GM12878 (cell line): ENCODE results near the gene ANKRD65. TPM values are rescaled to one million over a fixed set of nuclear protein-coding genes. Genes with fewer than 3 reads are reported as not detected.
A peak's percentile ranks its signal among the peaks of the same experiment; 100 is the strongest.

Experiments used
- ATAC-seq: fragments of 200-7000 bp; cut with Tn5 transposase; 3 replicates; pipeline ENCODE4 v1.9.1; 2020; ENCODE audit warnings: mild to moderate bottlenecking, moderate library complexity
- BruUV-seq: library from RNA; stranded (reverse); fragments of 400-500 nt; replicated peaks from 2 replicates; lab custom pipeline; 2021; lab: Mats Ljungman, UMichigan
- CTCF ChIA-PET: fragments of 300-600 bp; sonication (Branson Sonifier 250); formaldehyde crosslinking; extraction: SDS; loops from one replicate; lab custom pipeline; 2021; ENCODE audit warnings: inconsistent platforms; lab: Yijun Ruan, JAX
- POLR2A ChIA-PET: fragments of 350-600 bp; formaldehyde crosslinking; extraction: SDS; loops from one replicate; lab custom pipeline; 2021; ENCODE audit warnings: inconsistent platforms; lab: Charles Lee
- RAD21 ChIA-PET: fragments of 300-600 bp; sonication (Branson Sonifier 250); formaldehyde crosslinking; loops from one replicate; lab custom pipeline; 2023; ENCODE audit warnings: antibody characterized with exemption; ENCODE audit not compliant: unreplicated experiment; lab: Charles Lee
- SMC1A ChIA-PET: fragments of 300-600 bp; sonication (Branson Sonifier 250); formaldehyde crosslinking; loops from one replicate; lab custom pipeline; 2023; ENCODE audit not compliant: unreplicated experiment, uncharacterized antibody; lab: Charles Lee
- DNase-seq: peaks from one replicate; pipeline ENCODE4 v3.0.0-alpha.2; 2011; ENCODE audit warnings: low read depth, low spot score
- FAIRE-seq: peaks from 3 replicates; lab custom pipeline; 2011; peaks lifted over from hg19 to GRCh38; lab: Jason Lieb, UNC
- H2AFZ ChIP-seq: 2 replicates; pipeline ENCODE4 v1.6.0; 2011; ENCODE audit warnings: low read depth, low read length, control low read depth; ENCODE audit not compliant: control insufficient read depth
- H3K27ac ChIP-seq: 2 replicates; pipeline ENCODE4 v1.5.1; 2011; ENCODE audit warnings: control low read depth; ENCODE audit not compliant: control insufficient read depth, insufficient read depth
- H3K27me3 ChIP-seq, 2 experiments: replicated peaks in 1 of 2; 2 replicates each; pipeline versions ENCODE4 v1.6.0 to v1.6.1; 2011; ENCODE audit warnings: low read length in 1 of 2; ENCODE audit not compliant: control insufficient read depth in 2 of 2, insufficient read depth in 2 of 2
- H3K36me3 ChIP-seq, 2 experiments: 2 replicates each; pipeline ENCODE4 v1.5.1; 2011; ENCODE audit warnings: low read length in 1 of 2; ENCODE audit not compliant: control insufficient read depth in 2 of 2, insufficient read depth in 2 of 2
- H3K4me1 ChIP-seq: 2 replicates; pipeline ENCODE4 v1.6.1; 2011; ENCODE audit warnings: mild to moderate bottlenecking, low read length, moderate library complexity, mixed read lengths; ENCODE audit not compliant: control insufficient read depth, insufficient read depth
- H3K4me2 ChIP-seq: 2 replicates; pipeline ENCODE4 v1.6.0; 2011; ENCODE audit warnings: control low read depth; ENCODE audit not compliant: control insufficient read depth, insufficient read depth
- H3K4me3 ChIP-seq: fragments of 200-600 bp; sonication (generic); 2 replicates; pipeline ENCODE4 v1.5.1; 2016
- H3K79me2 ChIP-seq: 2 replicates; pipeline ENCODE4 v1.6.0; 2011; ENCODE audit warnings: low read length; ENCODE audit not compliant: control insufficient read depth, insufficient read depth
- H3K9ac ChIP-seq: 2 replicates; pipeline ENCODE4 v1.8.0; 2011; ENCODE audit warnings: low read length, control low read depth, mixed read lengths; ENCODE audit not compliant: control insufficient read depth, insufficient read depth
- H3K9me3 ChIP-seq: replicated peaks from 3 replicates; pipeline ENCODE4 v1.5.1; 2011; ENCODE audit warnings: mild to moderate bottlenecking, low read length; ENCODE audit not compliant: control insufficient read depth, insufficient read depth
- H4K20me1 ChIP-seq: 2 replicates; pipeline ENCODE4 v1.6.0; 2011; ENCODE audit not compliant: control insufficient read depth, insufficient read depth
- CBFB ChIP-seq: IDR thresholded peaks from 2 replicates; pipeline ENCODE4 v1.6.1; 2016; ENCODE audit warnings: antibody characterized with exemption, low read depth
- FOS ChIP-seq: IDR thresholded peaks from 3 replicates; pipeline ENCODE4 v1.6.1; 2011; ENCODE audit warnings: borderline replicate concordance; ENCODE audit not compliant: insufficient read length; ENCODE audit errors: extremely low read depth
- IKZF1 ChIP-seq: fragments of 450-650 bp; conservative IDR thresholded peaks from 2 replicates; pipeline ENCODE4 v1.6.1; 2017; ENCODE audit warnings: antibody characterized with exemption, mild to moderate bottlenecking
- KLF5 ChIP-seq: fragments of 450-650 bp; IDR thresholded peaks from 2 replicates; pipeline ENCODE4 v1.6.1; 2014; ENCODE audit warnings: mild to moderate bottlenecking; ENCODE audit not compliant: partially characterized antibody
- LARP7 ChIP-seq: fragments of 450-650 bp; IDR thresholded peaks from 2 replicates; pipeline ENCODE4 v1.6.1; 2017; ENCODE audit warnings: mild to moderate bottlenecking
- NFYA ChIP-seq: IDR thresholded peaks from 2 replicates; pipeline ENCODE4 v1.6.1; 2011; ENCODE audit warnings: low read depth, mild to moderate bottlenecking, low read length, improper control_type of control experiment, borderline replicate concordance
- NFYB ChIP-seq: IDR thresholded peaks from 2 replicates; pipeline ENCODE4 v1.6.1; 2011; ENCODE audit warnings: low read depth, mild to moderate bottlenecking, low read length, improper control_type of control experiment, moderate library complexity; ENCODE audit not compliant: insufficient read depth
- NR2C2 ChIP-seq: IDR thresholded peaks from 2 replicates; pipeline ENCODE4 v1.6.1; 2011; ENCODE audit warnings: borderline replicate concordance, low read depth; ENCODE audit not compliant: control insufficient read depth, insufficient read length
- POLR2A ChIP-seq: IDR thresholded peaks from 2 replicates; pipeline ENCODE4 v1.6.1; 2011; ENCODE audit warnings: low read depth, mild to moderate bottlenecking, low read length
- PRDM15 ChIP-seq: fragments of 450-650 bp; formaldehyde crosslinking; IDR thresholded peaks from 2 replicates; pipeline ENCODE4 v1.4.0; 2020; ENCODE audit warnings: mild to moderate bottlenecking, moderate library complexity
- RAD51 ChIP-seq: fragments of 450-650 bp; IDR thresholded peaks from 2 replicates; pipeline ENCODE4 v1.6.1; 2016; ENCODE audit warnings: moderate library complexity, mild to moderate bottlenecking, inconsistent platforms
- RBBP5 ChIP-seq: fragments of 200-600 bp; sonication (generic); conservative IDR thresholded peaks from 2 replicates; pipeline ENCODE4 v1.6.1; 2016
- RUNX3 ChIP-seq: IDR thresholded peaks from 2 replicates; pipeline ENCODE4 v1.6.1; 2012; ENCODE audit warnings: low read length, inconsistent platforms
- TARDBP ChIP-seq: IDR thresholded peaks from 2 replicates; pipeline ENCODE4 v1.6.1; 2016; ENCODE audit warnings: borderline replicate concordance
- YY1 ChIP-seq: IDR thresholded peaks from 2 replicates; pipeline ENCODE4 v1.6.1; 2011; ENCODE audit warnings: low read depth, mild to moderate bottlenecking, low read length
- ZBTB4 ChIP-seq: fragments of 450-650 bp; formaldehyde crosslinking; IDR thresholded peaks from 2 replicates; pipeline ENCODE4 v1.4.0; 2022; ENCODE audit warnings: mild to moderate bottlenecking, moderate library complexity
- ZNF24 ChIP-seq: fragments of 450-650 bp; IDR thresholded peaks from 2 replicates; pipeline ENCODE4 v1.6.1; 2017; ENCODE audit warnings: antibody characterized with exemption, mild to moderate bottlenecking
- ZNF622 ChIP-seq: fragments of 450-650 bp; IDR thresholded peaks from 2 replicates; pipeline ENCODE4 v1.6.1; 2017; ENCODE audit warnings: mild to moderate bottlenecking, inconsistent platforms
- WGBS: methylation state at CpG from one replicate; pipeline ENCODE4 v1.1.6; 2016; ENCODE audit warnings: low lambda C conversion rate; ENCODE audit not compliant: insufficient replicate concordance, insufficient coverage; ENCODE audit errors: missing lambda C conversion rate; 5-methylcytosine and 5-hydroxymethylcytosine counted together
- in situ Hi-C: fragments of 300-500 bp; cut with MboI; formaldehyde crosslinking; loops from 9 replicates; pipeline ENCODE4 v1.14.3; 2018; ENCODE audit warnings: mixed read lengths
- intact Hi-C: fragments of 100-400 bp; cut with micrococcal nuclease; formaldehyde crosslinking; loops from one replicate; pipeline ENCODE4 v1.14.2; 2022; ENCODE audit not compliant: unreplicated experiment
- polyA plus RNA-seq, 11 experiments: library from polyadenylated mRNA; depleted of rRNA in 4 of 11; unstranded in 6 of 11; stranded (reverse) in 5 of 11; fragments of >200 nt; fragmentation: Nextera tagmentation in 4 of 11; fragmentation: Illumina TruSeq in 1 of 11; extraction: Ambion mirVana in 4 of 11; extraction: Trizol in 1 of 11; gene quantifications; 1 replicate in 1 of 11; 2 replicates in 10 of 11; pipeline versions ENCODE4 v1.2.1 to v1.2.3, GENCODE V29; 2011 to 2016; ENCODE audit warnings: inconsistent platforms in 2 of 11, missing spikeins in 2 of 11, low read depth in 1 of 11
- total RNA-seq, 4 experiments: library from RNA; depleted of rRNA in 3 of 4; stranded (reverse); fragments of >200 nt in 3 of 4; fragmentation: Illumina TruSeq in 1 of 4; extraction: Trizol in 1 of 4; gene quantifications; 2 replicates each; pipeline versions ENCODE4 v1.2.1 to v1.2.3, GENCODE V29; 2013 to 2021

The ANKRD65 gene
- total and polyA plus RNA-seq, 10 of the 15 experiments (the other 5 are each of a cell fraction or from before 2014, with no cell fraction given), result 0.05 to 2.8 (median 0.37) TPM

GRCh38 chr1:1399872-1400575 lies 21.1 kb downstream of the ANKRD65 start:
- ATAC-seq (peak; percentile 7), DNase-seq (no peak), FAIRE-seq (no peak)
- Histone ChIP-seq H3K79me2 (peaks cover 58% of the 10 kb centered on the region), H2AFZ (peak overlapping the region; percentile 37), H3K4me3 (peak overlapping the region; percentile 77), H4K20me1 (no peaks in the 10 kb centered on the region; the same call in 1 of the 2 replicates), H3K9ac (peak overlapping the region; percentile 99), H3K27me3 (no peaks in the 10 kb centered on the region), H3K9me3 (no peaks in the 10 kb centered on the region), H3K4me2 (peak overlapping the region; percentile 73), H3K4me1 (peaks cover 26% of the 10 kb centered on the region), H3K36me3 (peaks cover 20 to 33% of the 10 kb centered on the region in 2 experiments), H3K27ac (peak overlapping the region; percentile 78)
- ChIA-PET RAD21 (interaction anchor here (1.0 to 1.7 kb wide), 3 partner anchors 8 to 41 kb away, joined by 3 to 4 read pairs (median 3); no protein-coding TSS in a partner anchor), POLR2A (interaction anchor here (0.6 to 2.1 kb wide), 5 partner anchors 10 to 38 kb away, joined by 3 to 17 read pairs (median 6); partner anchors contain the start of gene AURKAIP1), CTCF (interaction anchor here (1.3 to 1.6 kb wide), 5 partner anchors 16 to 41 kb away, joined by 3 to 6 read pairs (median 4); partner anchors contain the start of gene AURKAIP1), SMC1A (interaction anchor here (0.7 to 0.9 kb wide), 2 partner anchors 37 to 42 kb away, joined by 3 read pairs; no protein-coding TSS in a partner anchor)
- under 1% methylated on average over 34 of the region's 34 CpGs for WGBS
- BruUV-seq, result TSS peak; percentile 79
- intact Hi-C loops (loop anchor here (2.0 kb wide), 2 partner anchors 41 to 51 kb away; partner anchors contain the start of gene DVL1), in situ Hi-C loops (loop anchor here (5.0 kb wide), 1 partner anchor 107 kb away; no protein-coding TSS in a partner anchor)
- TF ChIP-seq RAD51, result no peak
- no peak for TF ChIP-seq CBFB
- no peak; the same call in 1 of the 2 replicates for TF ChIP-seq YY1
- TF ChIP-seq RBBP5, result no peak
- no peak for TF ChIP-seq FOS
- TF ChIP-seq KLF5, result no peak
- TF ChIP-seq NR2C2, result no peak
- no peak for TF ChIP-seq TARDBP
- 0 out of 2 replicates have a peak, but pooled peaks have one; percentile 26 for TF ChIP-seq LARP7
- TF ChIP-seq ZBTB4 (CRISPR knock-in tag), result no peak
- TF ChIP-seq ZNF24, result no peak
- TF ChIP-seq PRDM15 (CRISPR knock-in tag), result no peak
- TF ChIP-seq NFYA, result no peak
- no peak for TF ChIP-seq NFYB
- no peak for TF ChIP-seq ZNF622
- no peak for TF ChIP-seq RUNX3
- no peak for TF ChIP-seq IKZF1
- peak; percentile 64 for TF ChIP-seq POLR2A
